ENCODE data around the gene TTLL8.
"Not testable (repeated sequence)": the region's sequence is repeated elsewhere in the genome, so short reads cannot be mapped to it uniquely, and the experiment has no call there.

TTLL8 gene

DNA sequence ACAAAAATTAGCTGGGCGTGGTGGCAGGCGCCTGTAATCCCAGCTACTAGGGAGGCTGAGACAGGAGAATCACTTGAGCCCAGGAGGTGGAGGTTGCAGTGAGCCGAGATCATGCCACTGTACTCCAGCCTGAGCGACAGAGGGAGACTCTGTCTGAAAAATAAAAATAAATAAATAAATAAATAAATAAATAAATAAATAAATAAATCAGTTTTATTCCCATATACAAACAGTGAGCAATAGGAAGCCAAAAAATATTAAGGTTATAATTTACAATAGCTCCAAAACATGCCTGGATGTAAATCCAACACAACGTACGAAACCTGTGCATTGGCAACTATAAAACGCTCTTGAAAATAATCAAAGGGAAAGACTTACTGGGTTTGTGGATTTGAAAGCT lies 76.3 kb downstream of the TTLL8 start:
- not testable (repeated sequence) for DNase-seq

DNA sequence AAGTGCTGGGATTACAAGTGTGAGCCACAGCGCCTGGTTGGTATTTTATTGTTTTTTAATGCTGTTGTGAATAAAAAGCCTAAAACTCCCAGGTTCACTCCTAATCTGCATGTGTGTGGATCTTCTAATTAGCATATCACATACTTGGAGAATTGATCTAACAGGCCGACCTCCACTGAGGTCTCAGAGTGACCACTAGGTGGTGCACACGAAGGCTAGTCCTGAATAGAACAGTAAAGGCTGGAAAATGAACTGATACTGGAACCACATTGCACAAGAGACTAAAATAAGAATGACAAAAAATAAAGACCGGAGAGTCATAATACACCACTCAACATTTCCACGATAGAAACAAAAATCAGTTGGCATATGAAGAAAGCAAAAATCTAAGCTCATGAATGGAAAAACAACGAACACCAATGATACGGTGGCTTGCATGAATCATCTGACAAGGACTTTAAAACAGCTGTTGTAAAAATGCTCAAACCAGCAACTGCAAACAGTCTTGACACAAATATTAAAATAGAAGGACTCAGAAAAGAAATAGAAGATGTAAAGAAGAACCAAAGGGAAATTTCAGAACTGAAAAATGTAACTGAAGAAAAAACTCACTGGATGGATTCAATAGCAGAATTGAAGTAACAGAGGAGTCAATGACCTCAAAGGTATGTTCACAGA lies 78.4 kb downstream of the TTLL8 start:
- no peak for DNase-seq

DNA sequence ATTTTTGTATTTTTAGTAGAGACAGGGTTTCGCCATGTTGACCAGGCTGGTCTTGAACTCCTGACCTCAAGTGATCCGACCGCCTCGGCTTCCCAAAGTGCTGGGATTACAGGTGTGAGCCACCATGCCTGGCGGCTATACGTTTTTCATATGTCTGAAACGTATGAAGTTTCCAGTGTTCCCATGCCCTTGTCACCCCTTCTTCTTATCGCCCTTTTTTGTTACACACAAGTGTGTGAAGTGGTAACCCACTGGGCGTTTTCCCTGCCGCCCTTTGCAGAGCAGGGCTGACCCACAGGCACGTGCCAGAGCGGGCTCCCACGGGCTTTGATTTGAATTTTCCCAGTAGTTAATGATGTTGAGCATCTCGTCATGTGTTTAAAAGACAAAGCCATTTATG lies 80.5 kb downstream of the TTLL8 start:
- DNase-seq: no peak

DNA sequence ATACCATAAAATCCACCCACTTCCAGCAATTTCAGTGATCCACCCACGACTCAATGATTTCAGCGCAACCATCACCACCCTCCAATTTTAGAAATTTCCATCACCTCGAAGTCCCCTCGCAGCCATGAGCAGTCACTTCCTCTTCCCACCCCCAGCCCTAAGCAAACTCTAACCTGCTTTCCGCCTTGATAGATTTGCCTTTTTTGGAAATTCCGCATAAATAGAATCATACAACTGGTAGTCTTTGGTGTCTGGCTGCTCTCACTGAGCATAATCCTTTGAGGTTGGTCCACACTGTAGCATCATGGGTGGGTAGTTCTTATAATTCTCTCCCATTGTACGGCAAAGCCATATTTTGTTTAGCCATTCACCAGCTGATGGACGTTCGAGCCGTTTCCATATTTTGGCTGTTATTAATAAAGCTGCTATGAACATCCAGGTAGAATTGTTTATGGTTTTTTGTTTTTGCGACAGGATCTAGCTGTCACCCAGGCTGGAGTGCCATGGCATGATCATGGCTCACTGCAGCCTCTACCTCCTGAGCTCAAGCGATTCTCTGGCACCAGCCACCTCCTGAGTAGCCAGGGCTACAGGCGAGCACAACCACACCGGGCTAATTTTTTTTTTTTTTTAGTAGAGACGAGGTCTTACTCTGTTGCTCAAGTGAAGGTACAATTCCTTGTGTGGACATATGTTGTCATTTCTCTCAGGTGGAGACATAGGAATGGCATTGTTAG lies 81.5 kb downstream of the TTLL8 start:
- no peak for DNase-seq

DNA sequence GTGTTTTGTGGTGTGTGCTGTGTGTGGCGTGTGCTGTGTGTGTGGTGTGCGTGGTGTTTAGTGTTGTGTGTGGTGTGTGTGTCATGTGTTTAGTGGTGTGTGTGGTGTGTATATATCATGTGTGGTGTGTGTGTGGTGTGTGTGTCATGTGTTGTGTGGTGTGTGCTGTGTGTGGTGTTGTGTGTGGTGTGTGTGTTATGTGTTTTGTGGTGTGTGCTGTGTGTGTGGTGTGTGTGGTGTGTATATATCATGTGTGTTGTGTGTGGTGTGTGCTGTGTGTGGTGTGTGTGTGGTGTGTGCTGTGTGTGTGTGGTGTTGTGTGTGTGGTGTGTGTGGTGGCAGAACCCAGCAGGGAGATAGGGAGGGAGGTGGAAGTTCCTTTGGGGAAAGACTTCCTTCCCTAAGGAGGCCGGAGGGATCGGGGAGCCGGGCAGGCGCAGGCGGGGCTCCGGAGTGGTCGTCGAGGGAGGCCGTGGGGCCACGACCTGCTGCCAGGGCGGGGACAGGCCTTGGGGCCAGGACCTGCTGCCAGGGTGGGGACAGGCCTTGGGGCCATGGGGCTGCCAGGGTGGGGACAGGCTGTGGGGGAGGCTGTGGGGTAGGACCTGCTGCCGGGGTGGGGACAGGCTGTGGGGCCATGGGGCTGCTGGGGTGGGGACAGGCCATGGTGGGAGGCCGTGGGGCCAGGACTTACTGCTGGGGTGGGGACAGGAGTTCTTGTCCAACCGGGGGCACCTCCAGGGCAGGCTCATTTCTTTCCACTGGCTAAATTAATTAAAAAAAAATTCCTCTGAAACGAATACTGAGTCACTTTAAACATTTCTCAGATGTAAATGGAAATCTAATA lies 82.3 kb downstream of the TTLL8 start:
- no peak for DNase-seq

DNA sequence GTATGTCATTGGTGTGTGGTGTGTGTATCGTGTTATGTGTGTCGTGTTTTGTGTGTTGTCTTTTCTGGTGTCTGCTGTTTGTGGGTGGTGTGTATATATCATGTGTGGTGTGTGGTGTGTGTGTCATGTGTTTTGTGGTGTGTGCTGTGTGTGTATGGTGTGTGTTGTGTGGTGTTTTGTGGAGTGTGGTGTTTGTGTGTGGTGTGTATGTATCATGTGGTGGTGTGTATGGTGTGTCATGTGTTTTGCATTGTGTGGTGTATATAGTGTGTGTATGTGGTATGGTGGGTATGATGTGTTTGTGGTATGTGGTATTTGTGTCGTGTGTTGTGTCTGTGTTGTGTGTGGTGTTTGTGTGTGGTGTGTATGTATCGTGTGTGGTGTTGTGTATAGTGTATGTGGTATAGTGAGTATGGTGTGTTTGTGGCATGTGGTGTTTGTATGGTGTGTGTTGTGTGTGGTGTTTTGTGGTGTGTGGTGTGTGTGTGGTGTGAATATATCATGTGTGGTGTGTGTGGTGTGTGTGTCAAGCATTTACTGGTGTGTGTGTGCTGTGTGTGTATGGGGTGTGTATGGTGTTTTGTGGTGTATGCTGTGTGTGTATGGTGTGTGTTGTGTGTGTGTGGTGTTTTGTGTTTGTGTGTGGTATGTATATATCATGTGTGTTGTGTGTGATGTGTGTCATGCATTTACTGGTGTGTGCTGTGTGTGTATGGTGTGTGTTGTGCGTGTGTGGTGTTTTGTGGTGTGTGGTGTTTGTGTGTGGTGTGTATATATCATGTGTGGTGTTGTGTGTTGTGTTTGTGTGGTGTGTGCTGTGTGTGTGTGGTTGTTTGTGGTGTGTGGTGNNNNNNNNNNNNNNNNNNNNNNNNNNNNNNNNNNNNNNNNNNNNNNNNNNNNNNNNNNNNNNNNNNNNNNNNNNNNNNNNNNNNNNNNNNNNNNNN lies 84.8 kb downstream of the TTLL8 start:
- DNase-seq: no peak

DNA sequence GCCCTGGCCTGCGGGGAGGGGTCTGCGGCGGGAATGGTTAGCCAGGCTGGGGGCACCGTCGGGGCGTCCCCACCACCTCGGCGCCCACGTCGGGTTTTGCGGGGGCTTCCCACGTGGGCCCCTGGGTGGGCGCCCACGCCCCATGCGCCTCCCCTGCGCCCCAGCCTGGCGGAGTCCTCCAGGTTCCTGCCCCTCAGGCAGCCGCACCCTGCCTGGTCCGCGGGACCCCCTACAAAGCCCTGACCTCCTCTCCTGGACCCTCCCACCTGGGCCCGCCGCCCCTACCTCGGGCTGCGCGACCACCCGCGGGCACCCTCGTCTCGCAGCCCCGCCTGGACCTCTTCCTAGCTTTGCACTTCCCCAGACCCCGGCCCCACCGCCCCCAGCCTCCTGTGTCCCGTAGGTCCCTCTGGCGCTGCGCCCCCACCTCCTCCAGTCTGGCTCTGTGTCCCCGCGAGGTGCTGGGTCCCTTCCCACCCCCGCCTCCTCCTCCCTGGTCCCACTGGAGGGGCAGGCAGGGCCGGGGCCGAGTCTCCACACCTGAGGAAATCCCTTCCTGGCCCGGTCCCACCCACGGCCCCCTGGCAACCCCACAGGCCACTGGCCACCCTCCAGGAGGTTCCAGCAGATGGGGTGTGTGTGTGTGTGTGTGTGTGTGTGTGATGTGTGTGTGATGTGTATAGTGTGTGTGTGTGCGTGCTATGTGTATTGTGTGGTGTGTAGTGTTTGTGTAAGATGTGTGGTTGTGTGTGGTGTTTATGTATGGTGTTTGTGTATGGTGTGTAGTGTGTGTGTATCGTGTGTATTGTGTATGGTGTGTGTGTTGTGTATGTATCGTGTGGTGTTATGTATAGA lies 85.7 kb downstream of the TTLL8 start:
- DNase-seq: no peak

DNA sequence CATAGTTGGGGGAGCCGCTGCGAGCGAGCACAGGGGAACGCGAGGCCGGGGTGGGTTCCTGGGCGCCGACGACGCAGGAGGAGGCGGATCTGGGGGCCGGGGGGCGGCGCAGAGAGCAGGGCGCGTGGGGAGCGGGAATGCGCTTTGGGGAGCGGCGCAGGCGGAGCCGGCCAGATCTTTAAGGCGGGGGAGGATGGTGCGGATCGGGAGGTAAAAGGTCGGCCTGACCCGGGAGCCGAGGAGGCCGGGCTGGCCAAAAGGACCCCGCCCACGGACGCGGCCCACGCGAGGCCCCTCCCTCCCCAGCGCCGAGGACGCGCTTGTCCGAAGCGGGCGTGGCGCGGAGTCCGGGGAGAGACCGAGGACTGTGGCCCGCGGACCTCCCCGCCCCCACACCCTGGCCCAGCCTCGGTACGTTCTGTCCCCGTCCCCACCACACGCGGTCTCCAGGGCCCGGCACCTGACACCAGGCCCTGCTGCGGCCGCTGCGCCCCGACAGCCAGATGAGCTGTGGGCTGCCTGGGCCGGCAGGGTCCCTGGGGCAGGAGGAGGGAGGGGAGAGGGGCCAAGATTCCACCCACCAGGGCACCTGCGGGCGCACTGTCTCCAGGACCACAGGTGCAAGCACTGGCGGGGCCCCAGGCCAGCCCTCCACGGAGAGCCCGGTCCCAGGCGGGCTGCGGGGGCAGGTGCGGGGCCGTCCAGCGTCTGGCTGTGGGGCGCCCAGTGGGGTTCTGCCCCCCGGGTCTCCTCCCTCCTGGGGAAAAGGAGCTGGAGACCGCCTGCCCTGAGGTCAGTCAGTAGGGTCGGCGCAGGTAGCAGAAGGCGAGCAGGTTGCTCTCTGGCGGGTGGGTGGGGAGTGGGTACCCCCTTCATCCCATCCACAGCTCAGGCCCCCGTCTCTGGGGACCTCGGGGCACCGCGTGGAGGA lies 86.6 kb downstream of the TTLL8 start:
- DNase-seq: peak; percentile 50

DNA sequence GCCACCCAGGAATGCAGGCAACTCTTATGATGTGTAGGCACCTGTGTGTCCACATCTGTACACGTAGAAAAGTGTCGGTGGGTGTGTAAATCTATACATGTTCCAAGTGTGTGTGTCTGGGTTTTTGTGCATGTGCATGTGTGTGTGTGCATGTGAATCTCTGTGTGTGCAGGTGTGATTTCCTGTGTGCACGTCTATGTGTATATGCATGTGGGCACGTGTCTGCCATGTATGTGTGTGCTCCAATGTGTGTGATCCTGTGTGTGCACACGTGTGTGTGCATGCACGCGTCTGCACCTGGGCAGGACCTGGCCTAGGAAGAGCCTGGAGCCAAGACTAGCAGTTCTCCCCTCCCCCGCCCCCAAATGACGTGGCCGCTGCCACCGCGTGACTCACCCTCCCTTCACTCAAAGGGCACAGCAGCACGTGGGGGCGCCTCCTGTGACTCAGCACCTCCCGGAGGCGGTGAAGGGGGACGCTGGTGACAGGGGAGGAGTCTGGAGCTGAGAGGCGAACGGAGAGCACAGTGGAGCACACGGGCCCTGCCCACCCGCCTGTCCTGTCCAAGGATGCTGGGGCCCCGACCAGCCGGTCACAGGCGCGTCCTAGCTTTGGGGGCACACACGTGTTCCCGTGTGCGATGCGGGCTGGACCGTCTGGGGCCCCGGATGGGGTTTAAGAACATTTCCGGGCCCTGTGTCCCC lies 87.4 kb downstream of the TTLL8 start:
- peak; percentile 95 for DNase-seq

DNA sequence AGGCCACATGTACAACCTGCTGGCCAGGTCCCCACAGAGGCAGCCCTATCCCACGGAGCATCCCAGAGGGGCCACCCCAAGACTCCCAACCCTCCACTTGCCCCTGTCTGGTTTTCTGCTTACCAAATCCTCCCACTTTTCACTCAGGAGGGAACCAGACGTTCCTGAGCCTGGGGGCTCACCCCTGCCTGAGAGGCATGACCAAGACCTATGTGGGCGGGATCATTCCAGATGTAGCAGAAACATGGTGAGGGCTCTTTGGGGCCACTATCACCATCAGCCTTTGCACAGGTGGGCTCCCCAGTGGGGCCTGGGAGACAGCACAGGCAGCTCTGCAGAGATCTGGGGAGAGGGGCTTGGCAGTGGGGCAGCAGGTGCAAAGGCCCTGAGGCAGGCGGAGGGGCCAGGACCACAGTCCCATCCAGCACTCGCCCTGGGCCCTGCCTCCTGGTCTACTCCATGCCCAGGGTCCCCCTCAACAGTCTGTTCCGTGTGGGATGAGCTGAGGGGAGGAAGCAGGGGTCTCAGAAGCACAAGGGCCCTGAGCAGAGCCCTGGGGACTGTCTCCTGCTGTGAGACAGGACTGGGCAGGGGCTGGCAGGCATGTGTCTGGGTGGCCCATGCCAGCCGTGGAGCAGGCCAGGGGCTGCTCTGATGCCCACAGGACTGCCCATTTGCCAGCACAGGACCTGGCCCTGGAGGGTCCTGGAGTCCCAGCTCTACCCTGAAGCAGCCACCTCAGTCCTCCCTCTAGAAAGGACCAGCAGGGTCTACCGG lies 88.2 kb downstream of the TTLL8 start:
- DNase-seq: no peak

DNA sequence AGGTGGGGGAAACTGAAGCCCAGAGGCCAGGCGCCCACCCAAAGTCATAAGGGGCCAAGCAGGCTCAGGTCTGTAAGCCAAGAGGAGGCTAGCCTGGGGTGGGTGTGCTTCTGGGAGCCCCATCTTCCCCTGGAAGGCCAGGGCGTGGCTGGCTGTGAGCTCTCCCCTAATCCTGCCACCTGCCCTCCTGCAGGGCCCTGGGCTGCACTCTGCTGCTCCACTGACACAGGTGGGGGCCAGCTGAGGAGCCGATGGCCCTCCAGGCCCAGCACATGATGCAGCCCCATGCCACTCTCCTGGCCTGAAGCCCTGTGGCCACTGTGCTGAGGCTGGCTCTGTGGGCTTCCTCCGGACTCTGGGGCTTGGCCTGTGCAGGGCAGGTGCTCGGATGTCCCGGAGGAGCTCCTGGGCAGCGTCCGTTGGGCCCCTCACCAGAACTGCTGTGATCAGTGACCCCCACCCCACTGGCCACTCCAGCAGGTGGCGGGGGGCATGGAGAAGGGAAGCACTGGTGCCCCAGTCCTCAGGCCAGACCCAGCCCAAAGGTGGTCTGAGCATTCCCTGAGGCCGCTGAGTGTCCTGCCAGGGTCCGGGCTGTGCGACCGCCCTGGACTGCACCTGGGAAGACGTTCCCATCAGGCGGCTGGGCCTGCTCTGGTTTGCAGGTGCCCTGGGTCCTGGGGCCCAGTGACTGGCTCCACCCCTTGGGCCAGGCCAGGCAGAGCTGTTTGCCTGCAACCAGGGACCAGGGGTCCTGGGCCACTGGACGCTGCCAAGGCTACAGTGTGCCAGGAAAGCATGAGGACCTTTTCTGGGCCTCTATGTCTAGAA lies 89.1 kb downstream of the TTLL8 start:
- no peak for DNase-seq
